Activated T-helper 2 cell treated with anti-CD3 and anti-CD28 coated beads, Interferon-gamma antibody, Interleukin-2, Interleukin-4, amounts not matched to agents 10 μg/mL and 5 μg/mL and 100 μg/mL, durations not matched to agents 14 hours and 24 hours and 36 hours (primary cell): ENCODE data around the gene CDH13. TPM values are rescaled to one million over a fixed set of nuclear protein-coding genes. Genes with fewer than 3 reads are reported as not detected.

Experiments used
- DNase-seq: peaks from one replicate; pipeline ENCODE4 v3.0.0; 2021; ENCODE audit warnings: low spot score
- H3K27ac Mint-ChIP-seq: one replicate; pipeline ENCODE4 v1.8.0; 2021; ENCODE audit warnings: mixed read lengths
- H3K27me3 Mint-ChIP-seq: one replicate; pipeline ENCODE4 v1.8.0; 2021; ENCODE audit warnings: low read depth, mixed read lengths
- H3K36me3 Mint-ChIP-seq: one replicate; pipeline ENCODE4 v1.8.0; 2021; ENCODE audit warnings: low read depth, mixed read lengths
- H3K4me1 Mint-ChIP-seq: one replicate; pipeline ENCODE4 v1.8.0; 2021; ENCODE audit warnings: low read depth, mixed read lengths
- H3K4me3 Mint-ChIP-seq: one replicate; pipeline ENCODE4 v1.8.0; 2021; ENCODE audit warnings: low read depth, mild to moderate bottlenecking, moderate library complexity, mixed read lengths
- H3K9me3 Mint-ChIP-seq: one replicate; pipeline ENCODE4 v1.8.0; 2021; ENCODE audit warnings: mixed read lengths
- intact Hi-C: fragments of 100-400 bp; cut with micrococcal nuclease; formaldehyde crosslinking; loops from one replicate; pipeline ENCODE4 v1.15.1; 2023
- total RNA-seq: library from RNA; stranded (reverse); gene quantifications from 2 replicates; pipeline ENCODE4 v1.2.3, GENCODE V29; 2022

The CDH13 gene
- total RNA-seq, 1 donor from 2014 or later = not detected

- Mint-ChIP-seq H3K4me3 (no peak overlapping the region), H3K4me1 (no peaks in the 10 kb centered on the region), H3K27ac (no peak overlapping the region), H3K9me3 (no peaks in the 10 kb centered on the region), H3K36me3 (no peaks in the 10 kb centered on the region), H3K27me3 (peaks cover 25% of the 10 kb centered on the region)
- DNase-seq = no peak
- intact Hi-C loops = no loop called here
These were observed 123.3 kb downstream of the CDH13 start for GRCh38 chr16:82750068-82750467.

GRCh38 chr16:82751020-82751419 is 124.3 kb downstream of the CDH13 start:
- no peaks in the 10 kb centered on the region for H3K36me3 Mint-ChIP-seq
- H3K4me3 Mint-ChIP-seq = no peak overlapping the region
- intact Hi-C loops = no loop called here
- H3K27me3 Mint-ChIP-seq = peaks cover 22% of the 10 kb centered on the region
- no peak for DNase-seq
- no peaks in the 10 kb centered on the region for H3K9me3 Mint-ChIP-seq
- H3K4me1 Mint-ChIP-seq = no peaks in the 10 kb centered on the region
- no peak overlapping the region for H3K27ac Mint-ChIP-seq

DNA sequence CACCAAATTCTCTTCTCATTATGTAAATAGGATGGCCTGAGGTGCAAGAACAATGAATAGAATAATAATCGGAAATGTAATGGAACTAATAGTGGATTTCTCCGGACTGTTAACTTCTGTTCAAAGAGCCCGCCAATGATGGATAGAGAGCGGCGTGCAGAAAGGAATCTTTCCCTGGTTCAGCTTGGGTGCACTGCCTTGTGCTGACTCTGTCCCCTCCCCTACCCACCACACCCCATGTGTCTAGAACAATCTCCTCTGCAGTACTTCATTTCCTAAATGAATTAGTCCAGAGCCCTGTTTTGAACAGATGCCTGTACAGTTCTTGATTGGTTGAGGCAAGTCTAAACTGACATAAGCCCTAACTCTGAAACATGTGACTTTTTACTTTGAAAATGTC is 125.4 kb downstream of the CDH13 start:
- Mint-ChIP-seq H3K4me1 (no peaks in the 10 kb centered on the region), H3K36me3 (no peaks in the 10 kb centered on the region), H3K27ac (no peak overlapping the region), H3K9me3 (no peaks in the 10 kb centered on the region), H3K27me3 (peaks cover 20% of the 10 kb centered on the region), H3K4me3 (no peak overlapping the region)
- DNase-seq = no peak
- intact Hi-C loops = no loop called here

DNA sequence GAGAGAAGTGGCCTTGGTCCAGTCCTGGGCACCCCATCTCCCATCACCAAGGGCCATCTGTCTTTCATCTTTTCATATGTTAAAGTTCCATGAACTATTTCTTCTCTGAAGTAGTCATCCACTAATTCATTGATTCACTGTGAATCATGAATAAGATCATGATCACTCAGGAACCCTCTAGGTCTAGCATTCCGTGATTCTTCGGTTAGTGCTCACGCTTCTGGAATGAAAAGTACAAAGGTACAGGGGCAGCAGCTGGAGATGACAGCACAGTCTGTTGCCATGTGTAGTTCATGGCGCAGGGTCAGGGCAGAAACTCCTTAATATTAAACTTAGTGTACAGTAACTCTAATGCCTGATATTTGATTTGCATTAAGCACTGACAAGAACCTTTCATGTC is 127.1 kb downstream of the CDH13 start:
- Mint-ChIP-seq H3K36me3 (no peaks in the 10 kb centered on the region), H3K27ac (no peak overlapping the region), H3K4me1 (no peaks in the 10 kb centered on the region), H3K9me3 (no peaks in the 10 kb centered on the region), H3K27me3 (peaks cover 13% of the 10 kb centered on the region), H3K4me3 (no peak overlapping the region)
- intact Hi-C loops = no loop called here
- DNase-seq = no peak

- no peak overlapping the region for H3K27ac Mint-ChIP-seq
- no peak overlapping the region for H3K4me3 Mint-ChIP-seq
- intact Hi-C loops = no loop called here
- no peaks in the 10 kb centered on the region for H3K4me1 Mint-ChIP-seq
- DNase-seq = no peak
- H3K27me3 Mint-ChIP-seq = peaks cover 11% of the 10 kb centered on the region
- no peaks in the 10 kb centered on the region for H3K36me3 Mint-ChIP-seq
- H3K9me3 Mint-ChIP-seq = no peaks in the 10 kb centered on the region
These were observed 128.1 kb downstream of the CDH13 start for GRCh38 chr16:82754716-82755513.

GRCh38 chr16:82755570-82756282 is 129.0 kb downstream of the CDH13 start:
- no peak overlapping the region for H3K4me3 Mint-ChIP-seq
- intact Hi-C loops = no loop called here
- DNase-seq = no peak
- H3K27ac Mint-ChIP-seq = no peak overlapping the region
- H3K9me3 Mint-ChIP-seq = no peaks in the 10 kb centered on the region
- H3K27me3 Mint-ChIP-seq = peaks cover 9% of the 10 kb centered on the region
- no peaks in the 10 kb centered on the region for H3K36me3 Mint-ChIP-seq
- no peaks in the 10 kb centered on the region for H3K4me1 Mint-ChIP-seq

DNA sequence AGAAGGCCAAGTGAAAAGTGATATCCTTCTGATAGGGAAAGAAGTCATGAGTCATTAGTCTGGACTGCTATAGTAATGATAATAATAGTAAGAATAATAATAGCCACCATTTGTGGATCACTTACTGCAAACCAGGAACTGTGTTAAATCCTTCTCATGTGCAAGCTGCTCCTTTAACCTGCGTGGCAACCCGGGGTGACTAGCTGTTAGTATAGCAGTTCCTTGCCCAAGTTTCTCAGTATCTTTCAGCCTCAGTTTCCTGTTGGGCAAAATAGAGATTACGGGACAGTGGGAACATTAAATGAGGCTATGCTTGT is 129.5 kb downstream of the CDH13 start:
- H3K9me3 Mint-ChIP-seq = no peaks in the 10 kb centered on the region
- H3K27ac Mint-ChIP-seq = no peak overlapping the region
- no peaks in the 10 kb centered on the region for H3K4me1 Mint-ChIP-seq
- intact Hi-C loops = no loop called here
- H3K4me3 Mint-ChIP-seq = no peak overlapping the region
- H3K27me3 Mint-ChIP-seq = peaks cover 6% of the 10 kb centered on the region
- H3K36me3 Mint-ChIP-seq = no peaks in the 10 kb centered on the region
- no peak for DNase-seq

DNA sequence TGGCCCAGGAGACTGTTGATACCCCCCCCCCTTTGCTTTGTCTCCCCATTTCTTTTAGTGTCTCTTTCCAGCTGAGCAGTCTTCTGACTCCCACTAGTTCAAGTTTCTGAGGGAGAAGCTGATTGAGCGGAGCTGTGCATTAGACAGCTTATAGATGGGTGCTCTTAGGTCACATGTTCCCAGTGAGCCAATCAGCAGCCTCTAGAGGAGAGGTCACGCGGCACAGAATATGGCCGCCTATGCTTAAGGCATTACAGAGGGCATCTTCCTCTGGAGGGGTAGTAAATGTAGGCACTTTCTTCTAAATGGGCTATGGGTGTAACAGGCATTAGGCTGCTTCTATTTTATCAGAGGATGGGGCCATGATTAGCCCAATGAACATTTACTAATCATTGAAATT is 131.6 kb downstream of the CDH13 start:
- peaks cover 10% of the 10 kb centered on the region for H3K27me3 Mint-ChIP-seq
- no peak for DNase-seq
- H3K4me1 Mint-ChIP-seq = peaks cover 5% of the 10 kb centered on the region
- no peak overlapping the region for H3K4me3 Mint-ChIP-seq
- H3K9me3 Mint-ChIP-seq = no peaks in the 10 kb centered on the region
- H3K36me3 Mint-ChIP-seq = no peaks in the 10 kb centered on the region
- no peak overlapping the region for H3K27ac Mint-ChIP-seq
- intact Hi-C loops = no loop called here

DNA sequence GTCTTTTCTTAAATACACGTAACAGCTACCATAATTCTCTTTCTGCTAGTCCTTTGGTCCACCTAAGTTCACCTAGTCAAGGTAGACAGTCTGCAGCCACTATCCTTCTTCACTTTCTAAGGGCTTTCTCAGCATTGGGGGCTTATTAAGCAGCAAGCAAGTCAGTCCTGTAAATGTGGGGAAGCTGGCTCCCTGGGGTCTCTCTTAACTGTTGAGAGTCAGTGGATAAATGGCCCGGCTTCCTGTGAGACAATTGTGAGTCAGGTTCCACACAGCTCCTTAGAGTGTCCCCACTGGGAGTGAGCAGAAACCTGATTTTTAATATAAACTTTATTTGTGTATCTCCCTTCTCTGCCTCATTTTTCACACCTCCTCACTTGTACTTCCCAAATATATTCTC is 132.1 kb downstream of the CDH13 start:
- Mint-ChIP-seq H3K27me3 (peaks cover 10% of the 10 kb centered on the region), H3K27ac (no peak overlapping the region), H3K36me3 (no peaks in the 10 kb centered on the region), H3K9me3 (no peaks in the 10 kb centered on the region), H3K4me3 (no peak overlapping the region), H3K4me1 (peaks cover 5% of the 10 kb centered on the region)
- no peak for DNase-seq
- intact Hi-C loops = no loop called here

DNA sequence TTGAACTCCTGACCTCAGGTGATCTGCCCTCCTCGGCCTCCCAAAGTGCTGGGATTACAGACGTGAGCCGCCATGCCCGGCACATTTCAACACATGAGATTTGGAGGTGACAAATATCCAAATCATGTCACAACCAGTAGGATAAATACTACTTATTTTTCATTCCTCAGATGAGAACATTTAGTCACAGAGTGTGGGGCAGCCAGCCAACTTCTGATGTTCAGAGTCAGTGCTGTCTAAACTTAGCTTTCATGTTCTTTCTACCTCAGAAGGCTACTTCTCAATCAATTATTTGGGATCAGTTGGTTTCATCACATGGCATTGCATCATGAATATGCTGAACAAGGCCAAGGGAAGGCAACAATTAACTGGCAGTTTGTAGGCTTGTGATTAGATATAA is 134.5 kb downstream of the CDH13 start:
- H3K4me3 Mint-ChIP-seq = no peak overlapping the region
- intact Hi-C loops = no loop called here
- H3K9me3 Mint-ChIP-seq = no peaks in the 10 kb centered on the region
- no peak for DNase-seq
- peaks cover 5% of the 10 kb centered on the region for H3K4me1 Mint-ChIP-seq
- H3K27me3 Mint-ChIP-seq = peaks cover 19% of the 10 kb centered on the region
- H3K27ac Mint-ChIP-seq = no peak overlapping the region
- H3K36me3 Mint-ChIP-seq = no peaks in the 10 kb centered on the region

DNA sequence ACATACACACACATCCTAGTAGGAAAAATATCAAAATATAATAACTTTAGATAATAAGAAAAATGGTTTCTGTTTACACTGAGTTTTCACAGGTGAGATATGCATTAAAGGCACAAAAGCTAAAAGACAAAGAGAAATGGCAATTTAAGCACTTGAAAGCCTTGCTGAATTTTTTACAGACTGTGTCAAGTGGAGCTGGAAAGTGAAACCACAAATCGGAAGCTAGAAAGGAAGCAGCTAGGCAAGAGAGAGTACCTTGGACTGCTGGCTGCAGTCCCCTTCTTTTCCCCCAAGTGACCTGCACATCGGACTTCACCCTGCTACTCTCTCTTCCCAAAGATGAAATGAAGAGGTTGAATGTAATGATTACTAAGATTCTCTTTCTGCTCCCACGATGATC is 135.1 kb downstream of the CDH13 start:
- Mint-ChIP-seq H3K27ac (no peak overlapping the region), H3K4me3 (no peak overlapping the region), H3K27me3 (peaks cover 20% of the 10 kb centered on the region), H3K36me3 (no peaks in the 10 kb centered on the region), H3K4me1 (peaks cover 5% of the 10 kb centered on the region), H3K9me3 (no peaks in the 10 kb centered on the region)
- intact Hi-C loops = no loop called here
- DNase-seq = no peak

GRCh38 chr16:82763371-82763770 is 136.6 kb downstream of the CDH13 start:
- peaks cover 5% of the 10 kb centered on the region for H3K4me1 Mint-ChIP-seq
- peaks cover 22% of the 10 kb centered on the region for H3K27me3 Mint-ChIP-seq
- no peaks in the 10 kb centered on the region for H3K36me3 Mint-ChIP-seq
- no peaks in the 10 kb centered on the region for H3K9me3 Mint-ChIP-seq
- H3K27ac Mint-ChIP-seq = no peak overlapping the region
- DNase-seq = no peak
- intact Hi-C loops = no loop called here
- H3K4me3 Mint-ChIP-seq = no peak overlapping the region

GRCh38 chr16:82767198-82767597 is 140.4 kb downstream of the CDH13 start:
- H3K27me3 Mint-ChIP-seq = peaks cover 15% of the 10 kb centered on the region

More at GRCh38 chr16:82767198-82767597, 140.4 kb downstream of the CDH13 start:
- intact Hi-C loops = no loop called here
- DNase-seq = no peak
- Mint-ChIP-seq H3K27ac (no peak overlapping the region), H3K36me3 (no peaks in the 10 kb centered on the region), H3K9me3 (no peaks in the 10 kb centered on the region), H3K4me3 (no peak overlapping the region), H3K4me1 (peaks cover under 1% of the 10 kb centered on the region)
